Measurements from ENCODE around the gene EMB.
"Not testable (repeated sequence)": the region's sequence is repeated elsewhere in the genome, so short reads cannot be mapped to it uniquely, and the experiment has no call there.

Gene EMB

GRCh38 chr5:50440651-50441492, at the start of gene EMB:
Gene EMB, minus strand, starts transcription at chr5:50441288. Its CDS starts 137 bp downstream, at chr5:50441151.
- no peak for DNase-seq (ENCODE audit: low read depth in 2 of 2)

- DNase-seq (ENCODE audit: low read depth in 2 of 2) = not testable (repeated sequence)
These were observed 48.4 kb upstream of the EMB start for GRCh38 chr5:50489491-50489890.

- DNase-seq (ENCODE audit: low read depth in 2 of 2) = not testable (repeated sequence)
These were observed 37.7 kb upstream of the EMB start for GRCh38 chr5:50478790-50479189.

- DNase-seq (ENCODE audit: low read depth in 2 of 2) = no peak
These were observed 35.5 kb upstream of the EMB start for GRCh38 chr5:50476549-50476948.

- DNase-seq (ENCODE audit: low read depth in 2 of 2) = not testable (repeated sequence)
These were observed 23.9 kb upstream of the EMB start for GRCh38 chr5:50465015-50465414.

GRCh38 chr5:50463726-50464125, 22.6 kb upstream of the EMB start:
- no peak for DNase-seq (ENCODE audit: low read depth in 2 of 2)

GRCh38 chr5:50463047-50463446, 22.0 kb upstream of the EMB start:
- no peak for DNase-seq (ENCODE audit: low read depth in 2 of 2)

GRCh38 chr5:50462579-50462978, 21.5 kb upstream of the EMB start:
- DNase-seq (ENCODE audit: low read depth in 2 of 2) = not testable (repeated sequence)

- not testable (repeated sequence) for DNase-seq (ENCODE audit: low read depth in 2 of 2)
These were observed 17.3 kb upstream of the EMB start for GRCh38 chr5:50458372-50458771.

- not testable (repeated sequence) for DNase-seq (ENCODE audit: low read depth in 2 of 2)
These were observed 8.2 kb upstream of the EMB start for GRCh38 chr5:50449241-50449640.

- DNase-seq (ENCODE audit: low read depth in 2 of 2) = no peak
These were observed 6.9 kb upstream of the EMB start for GRCh38 chr5:50447941-50448340.

- DNase-seq (ENCODE audit: low read depth in 2 of 2) = no peak
These were observed 6.1 kb upstream of the EMB start for GRCh38 chr5:50447228-50447627.

GRCh38 chr5:50445296-50445949, 4.3 kb upstream of the EMB start:
- DNase-seq (ENCODE audit: low read depth in 2 of 2) = no peak

GRCh38 chr5:50442559-50443539, 1.8 kb upstream of the EMB start:
- DNase-seq (ENCODE audit: low read depth in 2 of 2) = not testable (repeated sequence)

GRCh38 chr5:50441493-50441955, 436 bp upstream of the EMB start:
- DNase-seq (ENCODE audit: low read depth in 2 of 2) = no peak

GRCh38 chr5:50439221-50439620, 1.9 kb downstream of the EMB start:
- no peak for DNase-seq (ENCODE audit: low read depth in 2 of 2)

GRCh38 chr5:50438060-50438459, 3.0 kb downstream of the EMB start:
- DNase-seq (ENCODE audit: low read depth in 2 of 2) = not testable (repeated sequence)

GRCh38 chr5:50435168-50435567, 5.9 kb downstream of the EMB start:
- DNase-seq (ENCODE audit: low read depth in 2 of 2) = no peak

- not testable (repeated sequence) for DNase-seq (ENCODE audit: low read depth in 2 of 2)
These were observed 9.8 kb downstream of the EMB start for GRCh38 chr5:50431133-50431904.

- not testable (repeated sequence) for DNase-seq (ENCODE audit: low read depth in 2 of 2)
These were observed 17.8 kb downstream of the EMB start for GRCh38 chr5:50423100-50423799.

Measured in fibroblast of skin of left biceps (primary cell).